ENCODE results near the gene ZNF343.

DNA sequence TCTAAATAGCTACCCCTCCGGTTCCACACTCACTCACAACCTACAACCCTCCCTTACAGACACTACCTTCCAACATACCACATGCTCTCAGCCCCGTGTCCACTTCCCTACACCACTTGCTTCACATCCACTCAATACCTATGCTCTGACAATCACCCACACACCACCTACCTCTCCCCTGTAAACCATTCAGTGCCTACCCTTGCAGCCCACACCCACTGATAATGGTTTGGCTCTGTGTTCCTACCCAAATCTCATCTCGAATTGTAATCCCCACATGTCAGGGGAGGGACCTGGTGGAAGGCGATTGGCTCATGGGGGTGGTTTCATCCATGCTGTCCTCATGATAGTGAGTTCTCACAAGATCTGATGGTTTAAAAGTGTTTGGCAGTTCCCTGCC lies 9.8 kb upstream of the ZNF343 start:
- TF ChIP-seq, protein P1, sequence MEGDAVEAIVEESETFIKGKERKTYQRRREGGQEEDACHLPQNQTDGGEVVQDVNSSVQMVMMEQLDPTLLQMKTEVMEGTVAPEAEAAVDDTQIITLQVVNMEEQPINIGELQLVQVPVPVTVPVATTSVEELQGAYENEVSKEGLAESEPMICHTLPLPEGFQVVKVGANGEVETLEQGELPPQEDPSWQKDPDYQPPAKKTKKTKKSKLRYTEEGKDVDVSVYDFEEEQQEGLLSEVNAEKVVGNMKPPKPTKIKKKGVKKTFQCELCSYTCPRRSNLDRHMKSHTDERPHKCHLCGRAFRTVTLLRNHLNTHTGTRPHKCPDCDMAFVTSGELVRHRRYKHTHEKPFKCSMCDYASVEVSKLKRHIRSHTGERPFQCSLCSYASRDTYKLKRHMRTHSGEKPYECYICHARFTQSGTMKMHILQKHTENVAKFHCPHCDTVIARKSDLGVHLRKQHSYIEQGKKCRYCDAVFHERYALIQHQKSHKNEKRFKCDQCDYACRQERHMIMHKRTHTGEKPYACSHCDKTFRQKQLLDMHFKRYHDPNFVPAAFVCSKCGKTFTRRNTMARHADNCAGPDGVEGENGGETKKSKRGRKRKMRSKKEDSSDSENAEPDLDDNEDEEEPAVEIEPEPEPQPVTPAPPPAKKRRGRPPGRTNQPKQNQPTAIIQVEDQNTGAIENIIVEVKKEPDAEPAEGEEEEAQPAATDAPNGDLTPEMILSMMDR (IDR thresholded peaks at IDR 0.05): no peak
- no peak for TF ChIP-seq POLR2A (IDR thresholded peaks at IDR 0.05)
